UCSD-AML1 (cell line): ENCODE measurements around the gene CDH4.

Experiments used
- DNase-seq: peaks from one replicate; lab custom pipeline; 2025; ENCODE audit not compliant: unreplicated experiment; lab: John Stamatoyannopoulos, UW

CDH4 gene

DNA sequence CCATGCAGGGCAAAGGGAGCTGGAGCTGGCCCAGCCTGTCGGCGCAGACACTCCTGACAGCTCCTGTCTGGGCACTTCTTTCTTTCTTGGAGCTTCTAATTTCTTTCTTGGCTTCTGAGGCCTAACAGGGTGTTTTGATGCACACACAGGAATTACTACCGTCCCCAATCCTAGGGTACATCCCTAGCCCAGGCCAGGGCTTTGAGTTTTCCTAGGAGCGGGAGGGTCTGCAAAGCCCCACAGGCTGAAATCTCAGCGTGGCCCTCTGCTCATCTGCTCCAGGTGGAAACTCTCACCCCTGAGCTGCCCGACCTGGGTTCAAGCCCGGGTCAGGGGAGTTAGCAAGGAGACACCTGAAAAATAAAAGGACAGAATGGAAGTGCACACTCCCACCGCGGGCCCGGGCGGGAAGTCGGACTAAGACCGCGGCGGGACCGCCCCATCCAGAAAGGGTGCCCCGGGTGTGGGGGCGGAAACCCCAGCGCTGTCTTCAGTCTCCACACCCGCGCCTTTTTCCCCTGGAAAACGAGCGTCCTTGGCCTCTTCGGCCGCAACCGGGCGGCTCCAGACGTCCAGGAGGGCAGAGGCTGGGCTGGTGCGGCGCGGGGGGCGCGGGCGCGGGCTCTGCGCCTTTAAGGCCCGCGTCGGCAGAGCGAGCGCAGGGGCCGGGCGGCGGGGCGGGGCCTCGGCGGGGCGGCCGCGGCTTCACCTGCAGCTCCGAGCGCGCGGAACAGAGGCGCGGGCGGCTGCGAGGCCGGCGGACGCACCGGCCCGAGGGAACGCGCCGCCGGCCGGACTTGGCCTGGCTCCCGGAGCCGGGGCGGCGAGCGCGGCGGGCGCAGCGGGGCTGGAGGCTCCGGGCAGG is at the start of gene CDH4:
TSS of gene CDH4 (plus strand) at position 733 of the 865 bp plus-strand sequence.
- DNase-seq: no peak

GRCh38 chr20:61203320-61203719 is 48.7 kb upstream of the CDH4 start:
- DNase-seq: no peak

DNA sequence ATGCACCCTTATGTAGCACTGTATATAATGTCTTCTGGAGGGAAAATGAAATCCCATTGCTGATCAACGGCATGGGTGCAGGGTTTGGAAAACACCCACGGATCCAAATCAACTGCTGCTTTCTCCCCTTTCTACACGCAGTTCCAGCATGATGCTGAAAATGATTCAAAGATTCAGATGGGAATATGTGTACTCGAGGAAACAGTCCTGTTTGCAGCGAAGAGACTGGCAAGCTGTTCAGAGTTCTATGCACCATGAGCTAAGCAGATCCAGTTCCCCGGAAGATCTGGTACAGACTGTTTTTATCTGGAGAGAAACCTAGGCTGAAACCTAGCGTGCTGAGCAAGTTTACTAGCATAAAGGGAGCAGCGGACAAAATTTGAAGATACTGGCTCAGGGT is 47.9 kb upstream of the CDH4 start:
- DNase-seq: no peak

DNA sequence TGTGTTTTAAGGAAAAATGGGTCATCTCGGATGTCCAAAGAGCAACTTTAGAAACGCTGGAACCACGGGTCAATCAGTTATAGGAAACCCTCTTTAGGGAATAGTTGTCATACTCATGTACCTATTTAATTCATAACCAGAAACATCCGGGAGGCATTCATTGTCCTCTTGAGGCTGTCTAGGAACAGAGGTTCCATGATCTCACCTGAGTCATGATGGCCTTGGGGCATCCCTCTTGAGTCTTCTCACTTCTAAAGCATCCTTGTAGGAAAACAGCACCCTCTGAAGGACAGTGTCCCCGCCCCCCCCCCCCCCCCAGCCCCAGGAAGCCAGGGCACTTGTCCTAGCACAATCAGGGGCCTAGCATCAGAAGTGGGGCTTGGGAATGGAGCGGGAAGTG is 46.3 kb upstream of the CDH4 start:
- DNase-seq: no peak

- DNase-seq: no peak
Measured at GRCh38 chr20:61210862-61211261, 41.2 kb upstream of the CDH4 start.

- no peak for DNase-seq
Measured at GRCh38 chr20:61217848-61218247, 34.2 kb upstream of the CDH4 start.

DNA sequence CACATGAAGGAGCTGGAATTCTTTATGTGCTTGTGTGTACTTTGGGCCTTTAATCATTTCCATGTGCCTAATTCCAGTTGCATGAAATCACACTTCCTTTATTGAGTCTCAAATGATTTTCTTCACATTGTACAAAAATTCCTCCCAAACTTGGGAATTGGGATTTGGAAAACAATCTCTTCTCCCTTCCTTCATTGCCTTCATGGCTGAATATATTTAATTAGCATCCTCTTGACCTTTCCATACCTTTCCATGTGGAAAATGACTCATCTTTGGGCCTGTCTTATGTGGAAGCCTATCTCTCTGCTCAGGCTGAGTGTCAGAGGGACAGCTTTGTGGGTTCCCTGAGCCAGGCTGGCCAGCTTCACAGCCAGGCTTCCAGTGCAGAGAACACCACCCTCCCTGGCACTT is 33.0 kb upstream of the CDH4 start:
- DNase-seq: no peak

DNA sequence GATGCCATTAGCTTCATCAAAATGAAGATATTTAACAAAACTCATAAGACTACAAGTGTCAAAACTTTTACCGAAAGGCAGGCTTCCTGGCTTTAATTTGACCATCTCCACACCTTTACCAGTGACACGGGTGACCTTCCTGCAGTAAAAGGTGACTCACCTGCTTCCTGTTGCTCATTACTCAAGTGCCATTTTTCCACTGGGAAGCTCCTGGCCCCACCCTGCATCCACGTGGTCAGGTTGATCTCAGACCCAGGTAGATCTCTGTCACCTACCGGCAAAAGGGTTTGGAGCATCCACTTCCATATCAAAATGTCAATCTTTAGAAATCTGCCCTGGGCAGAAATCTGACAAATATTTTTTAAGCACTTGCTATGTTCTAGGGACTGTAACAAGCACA is 31.9 kb upstream of the CDH4 start:
- DNase-seq: no peak

GRCh38 chr20:61220626-61221325 is 31.3 kb upstream of the CDH4 start:
- no peak for DNase-seq

GRCh38 chr20:61222699-61223098 is 29.4 kb upstream of the CDH4 start:
- no peak for DNase-seq

DNA sequence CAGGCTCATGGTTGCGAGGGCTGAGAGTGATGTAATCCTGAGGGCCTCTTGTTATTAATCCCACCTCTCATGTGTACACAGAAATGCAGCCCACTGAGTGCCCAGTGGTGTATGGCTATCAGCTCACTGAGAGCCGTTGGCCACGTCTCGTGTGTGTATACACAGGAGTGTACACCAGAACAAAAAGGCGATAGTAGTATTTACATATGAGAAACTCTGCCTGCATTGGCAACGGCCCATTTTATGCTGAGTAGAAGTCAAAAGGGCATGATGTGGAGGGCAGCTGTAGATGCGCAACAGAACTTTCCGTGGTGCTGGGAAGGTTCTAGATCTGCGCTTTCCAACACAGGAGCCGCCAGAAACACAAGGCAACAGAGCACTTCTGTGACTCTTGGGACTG is 28.9 kb upstream of the CDH4 start:
- no peak for DNase-seq

DNA sequence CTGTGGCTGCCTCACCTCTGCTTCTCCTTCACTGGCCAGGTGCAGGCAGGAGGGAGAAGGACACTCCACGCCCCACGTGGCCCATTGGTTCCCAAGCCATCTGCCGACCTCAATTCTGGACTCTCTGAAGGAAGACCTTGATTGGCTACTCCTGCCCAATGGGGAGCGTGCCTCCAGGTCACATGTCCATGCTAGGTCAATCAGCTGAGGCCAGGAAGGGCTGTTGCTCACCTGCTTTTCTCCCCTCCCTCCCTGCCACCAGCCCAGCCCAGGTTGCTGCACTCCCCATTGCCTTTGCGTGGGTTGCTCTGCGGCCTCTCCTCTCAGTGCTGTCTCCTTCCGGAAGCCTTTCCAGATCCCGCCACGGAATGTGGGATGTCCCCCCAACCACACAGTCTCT is 21.9 kb upstream of the CDH4 start:
- DNase-seq: no peak

DNA sequence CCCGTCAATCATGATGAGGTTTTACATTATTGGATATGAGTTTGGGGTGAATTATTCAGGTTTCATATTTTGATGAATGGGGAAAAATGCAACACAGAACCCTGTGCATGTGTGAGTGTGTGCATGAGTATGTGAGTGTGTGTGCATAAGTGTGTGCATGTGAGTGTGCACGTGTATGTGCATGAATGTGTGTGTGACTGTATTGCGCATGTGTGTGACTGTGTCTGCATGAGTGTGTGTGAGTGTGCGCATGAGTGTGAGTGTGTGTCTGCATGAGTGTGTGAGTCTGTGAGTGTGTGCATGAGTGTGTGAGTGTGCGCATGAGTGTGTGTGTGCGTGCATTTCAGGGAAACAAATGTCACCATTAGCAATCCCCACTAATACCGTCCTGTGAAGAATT is 18.5 kb upstream of the CDH4 start:
- no peak for DNase-seq

DNA sequence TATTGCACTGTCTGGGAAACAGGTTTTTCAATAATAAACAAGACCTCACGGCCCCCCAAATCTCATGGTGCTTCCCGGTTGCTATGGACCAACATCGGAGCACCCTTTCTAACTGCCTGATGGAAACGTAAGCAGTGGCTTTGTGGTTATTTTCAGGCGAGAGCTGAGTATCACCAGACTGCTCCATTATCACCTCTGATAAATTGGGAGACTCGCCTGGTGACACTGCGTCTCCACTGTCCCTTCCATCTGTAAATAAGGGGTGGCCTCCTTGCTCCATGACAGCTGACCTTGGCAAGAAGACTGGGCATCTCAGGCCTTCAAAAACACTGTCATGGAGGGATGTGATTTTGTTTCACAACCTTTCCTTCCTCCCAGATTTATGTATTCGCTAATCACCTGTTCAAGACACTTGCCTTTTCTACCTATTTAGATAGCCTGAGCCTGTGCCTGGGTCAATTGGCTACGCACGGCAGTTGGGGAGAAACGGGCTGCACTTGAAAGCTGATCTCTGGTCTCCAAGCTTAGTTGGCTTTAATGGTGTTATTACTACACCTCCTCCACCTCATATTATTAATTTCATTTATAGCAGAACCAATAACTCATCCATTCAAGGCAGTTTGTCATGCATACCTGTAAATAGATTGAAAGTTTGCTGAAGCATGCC is 17.7 kb upstream of the CDH4 start:
- DNase-seq: no peak

GRCh38 chr20:61236713-61237112 is 15.3 kb upstream of the CDH4 start:
- DNase-seq: no peak

GRCh38 chr20:61238813-61239212 is 13.2 kb upstream of the CDH4 start:
- no peak for DNase-seq

DNA sequence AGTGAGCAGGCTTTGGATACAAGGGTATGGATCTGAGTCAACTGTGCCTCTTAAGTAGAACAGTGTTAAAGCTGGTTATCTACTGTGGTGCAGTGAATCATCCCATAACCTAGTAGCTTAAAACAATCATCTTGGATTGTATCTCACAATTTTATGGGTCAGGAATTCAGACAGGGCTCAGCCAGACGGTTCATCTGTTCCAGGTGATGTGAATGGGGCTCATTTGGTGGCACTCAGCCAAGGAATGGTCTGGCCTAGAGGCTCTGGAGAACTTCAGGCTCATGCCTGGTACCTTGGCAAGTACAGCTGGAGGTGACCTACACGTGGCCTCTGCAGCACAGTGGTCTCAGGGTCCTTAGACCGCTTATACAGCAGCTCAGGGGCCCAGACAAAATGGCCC is 11.2 kb upstream of the CDH4 start:
- no peak for DNase-seq

GRCh38 chr20:61244213-61244612 is 7.8 kb upstream of the CDH4 start:
- DNase-seq: no peak

DNA sequence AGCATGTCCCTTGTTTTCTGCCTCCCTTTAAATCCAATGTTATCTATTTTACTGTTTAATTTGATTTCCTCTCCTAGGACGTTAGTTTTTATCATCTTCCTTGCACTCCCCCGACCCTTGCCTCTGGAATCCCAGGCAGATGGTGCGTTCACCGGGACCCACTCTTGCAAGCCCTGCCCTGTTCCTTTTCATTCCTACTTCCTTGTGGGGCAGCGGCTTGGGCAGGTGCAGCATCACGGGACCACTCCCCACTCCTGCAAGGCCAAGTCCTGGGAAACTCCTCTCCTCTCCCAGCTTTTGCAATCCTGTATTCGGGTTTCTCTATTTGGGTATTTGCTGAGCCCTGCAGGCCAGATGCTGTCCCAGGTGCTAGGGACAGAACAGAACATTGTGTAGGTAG is 5.8 kb upstream of the CDH4 start:
- DNase-seq: no peak

DNA sequence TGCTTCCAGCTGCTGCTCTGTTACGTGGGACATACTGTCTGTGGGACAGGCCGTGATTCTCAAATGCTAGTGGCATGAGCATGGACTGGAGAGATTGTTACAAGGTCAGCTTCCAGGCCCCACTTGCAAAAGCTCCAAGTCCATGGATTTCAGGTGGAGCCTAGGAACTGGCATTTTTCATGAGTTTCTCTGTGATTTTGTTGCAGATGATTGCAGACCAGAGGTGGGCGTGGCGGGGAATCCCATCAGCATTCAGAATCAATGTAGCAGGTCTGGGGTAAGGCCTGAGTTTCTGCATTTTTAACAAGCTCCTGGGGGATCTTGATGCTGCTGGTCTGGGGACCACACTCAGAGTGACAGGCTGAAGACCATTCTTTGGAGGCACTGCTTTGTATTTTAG is 2.4 kb upstream of the CDH4 start:
- DNase-seq: no peak

DNA sequence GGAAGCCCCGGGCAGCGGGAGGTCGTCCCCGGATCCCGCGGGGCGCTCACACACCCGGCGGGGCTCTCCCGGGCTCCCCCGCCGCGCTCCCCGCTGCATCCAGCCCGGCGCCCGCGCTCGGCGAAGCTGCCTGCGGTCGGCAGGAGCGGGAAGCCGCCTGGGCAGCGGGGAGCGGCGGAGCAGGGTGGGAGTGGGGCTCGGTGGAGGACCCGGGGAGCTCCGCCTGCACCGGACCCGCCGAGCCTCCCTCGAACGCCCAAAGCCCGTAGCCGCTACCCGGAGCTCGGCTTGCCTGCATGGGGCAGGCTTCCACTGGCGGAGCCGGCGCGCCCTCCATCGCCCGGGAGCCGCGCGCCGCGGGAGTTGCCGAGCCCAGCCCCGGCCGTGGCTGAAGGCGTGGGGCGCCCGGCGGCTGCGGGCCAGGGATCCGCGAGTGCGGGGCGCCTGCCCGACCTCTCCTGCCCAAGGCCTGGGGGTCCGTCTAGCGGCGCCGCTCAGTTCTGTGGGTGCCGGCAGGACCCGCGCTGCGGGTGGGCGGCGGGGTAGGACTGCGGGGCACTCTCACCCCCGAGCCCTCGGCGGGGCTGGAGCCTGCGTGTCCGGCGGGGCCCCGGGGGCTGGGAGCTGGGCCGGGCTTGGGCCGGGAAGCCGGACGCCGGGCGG is 671 bp downstream of the CDH4 start:
- DNase-seq: no peak

GRCh38 chr20:61253264-61253639 is 1.2 kb downstream of the CDH4 start:
- no peak for DNase-seq
